HUES6 (cell line): ENCODE results near the gene KDF1.

ENCODE experiments used
- H3K27ac ChIP-seq: 2 replicates; pipeline ENCODE4 v1.7.0; 2013; ENCODE audit warnings: low read depth, mild to moderate bottlenecking, low read length, inconsistent platforms
- H3K27me3 ChIP-seq: 2 replicates; pipeline ENCODE4 v1.6.1; 2013; ENCODE audit warnings: low read length; ENCODE audit not compliant: control insufficient read depth, insufficient read depth
- H3K36me3 ChIP-seq: 2 replicates; pipeline ENCODE4 v1.6.1; 2013; ENCODE audit warnings: low read length; ENCODE audit not compliant: control insufficient read depth, insufficient read depth
- H3K4me1 ChIP-seq: 2 replicates; pipeline ENCODE4 v1.6.1; 2013; ENCODE audit warnings: low read length; ENCODE audit not compliant: control insufficient read depth, insufficient read depth
- H3K4me3 ChIP-seq: 2 replicates; pipeline ENCODE4 v1.5.1; 2013; ENCODE audit warnings: low read depth, low read length
- H3K9ac ChIP-seq: one replicate; pipeline ENCODE4 v1.6.1; 2013; ENCODE audit warnings: mild to moderate bottlenecking, low read length
- H3K9me3 ChIP-seq: 2 replicates; pipeline ENCODE4 v1.6.1; 2013; ENCODE audit warnings: low read depth, low read length; ENCODE audit not compliant: control insufficient read depth, insufficient read depth

KDF1 gene

DNA sequence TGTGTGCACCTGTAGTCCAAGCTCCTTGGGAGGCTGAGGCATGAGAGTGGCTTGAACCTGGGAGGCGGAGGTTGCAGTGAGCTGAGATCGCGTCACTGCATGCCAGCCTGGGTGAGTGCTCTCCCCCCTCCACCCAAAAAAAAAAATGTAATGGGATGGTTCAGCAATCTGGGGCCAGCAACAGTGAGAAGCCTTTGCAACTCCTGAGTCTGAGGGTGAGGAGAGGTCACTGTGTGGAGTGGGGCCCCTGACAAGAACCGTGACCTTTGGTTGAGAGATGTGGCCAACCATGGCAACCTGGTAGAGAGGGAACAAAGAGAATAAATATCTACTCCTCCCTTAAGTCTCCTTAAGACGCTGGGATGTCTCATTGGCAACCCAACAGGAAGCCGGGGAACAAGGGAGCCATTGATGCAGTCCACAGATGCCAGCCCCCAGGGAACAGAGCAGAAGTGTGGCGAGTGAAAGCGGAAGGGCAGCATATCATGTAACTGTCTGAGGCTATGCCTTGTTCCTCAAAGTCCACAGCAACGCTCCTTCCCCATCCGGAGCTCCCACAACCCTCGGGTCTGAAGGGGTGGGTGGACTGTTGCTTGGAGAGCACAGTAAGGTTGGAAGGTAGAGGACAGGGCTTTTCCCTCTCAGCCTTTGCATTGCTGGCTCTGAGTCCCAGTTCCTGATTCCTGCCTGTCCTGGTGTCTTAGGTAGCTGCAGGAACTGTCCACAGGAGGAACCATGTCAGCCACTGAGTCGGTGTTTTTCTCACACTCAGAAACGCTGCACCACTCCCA lies 41.5 kb upstream of the KDF1 start:
- H3K27ac ChIP-seq: no peak overlapping the region
- H3K9me3 ChIP-seq: no peaks in the 10 kb centered on the region
- H3K27me3 ChIP-seq: no peaks in the 10 kb centered on the region
- H3K4me3 ChIP-seq: no peak overlapping the region
- H3K9ac ChIP-seq: peak overlapping the region; percentile 9
- H3K36me3 ChIP-seq: peaks cover 47% of the 10 kb centered on the region
- peaks cover 84% of the 10 kb centered on the region for H3K4me1 ChIP-seq

DNA sequence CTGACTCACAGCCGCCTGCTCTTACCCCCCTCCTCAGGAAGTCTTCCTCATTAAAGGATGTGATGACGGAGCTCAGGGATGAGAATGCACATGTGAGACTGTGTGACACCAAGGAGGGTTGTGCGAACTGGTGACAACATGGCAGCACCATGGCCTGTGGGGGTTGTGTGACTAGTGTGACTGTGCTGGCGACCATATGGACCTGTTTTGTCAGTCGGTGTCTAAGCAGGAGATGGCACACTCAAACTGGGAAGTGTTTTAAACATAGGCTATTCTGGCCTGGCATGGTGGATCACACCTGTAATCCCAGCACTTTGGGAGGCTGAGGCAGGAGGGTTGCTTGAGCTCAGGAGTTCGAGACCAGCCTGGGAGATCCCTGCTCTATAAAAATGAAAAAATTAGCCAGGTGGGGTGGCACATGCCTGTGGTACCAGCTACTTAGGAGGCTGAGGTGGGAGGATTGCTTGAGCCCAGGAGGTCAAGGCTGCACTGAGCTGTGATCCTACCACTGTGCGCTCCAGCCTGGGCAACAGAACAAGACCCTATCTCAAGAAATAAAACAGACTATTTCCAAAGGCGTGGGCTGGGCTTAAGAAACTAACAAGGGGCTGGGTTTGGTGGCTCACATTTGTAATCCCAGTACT lies 40.7 kb upstream of the KDF1 start:
- H3K9ac ChIP-seq: peak overlapping the region; percentile 74
- no peaks in the 10 kb centered on the region; the same call in 1 of the 2 replicates for H3K27me3 ChIP-seq
- H3K36me3 ChIP-seq: peaks cover 39% of the 10 kb centered on the region
- H3K4me3 ChIP-seq: no peak overlapping the region
- H3K4me1 ChIP-seq: peaks cover 84% of the 10 kb centered on the region
- H3K27ac ChIP-seq: peak overlapping the region; percentile 94
- H3K9me3 ChIP-seq: no peaks in the 10 kb centered on the region

DNA sequence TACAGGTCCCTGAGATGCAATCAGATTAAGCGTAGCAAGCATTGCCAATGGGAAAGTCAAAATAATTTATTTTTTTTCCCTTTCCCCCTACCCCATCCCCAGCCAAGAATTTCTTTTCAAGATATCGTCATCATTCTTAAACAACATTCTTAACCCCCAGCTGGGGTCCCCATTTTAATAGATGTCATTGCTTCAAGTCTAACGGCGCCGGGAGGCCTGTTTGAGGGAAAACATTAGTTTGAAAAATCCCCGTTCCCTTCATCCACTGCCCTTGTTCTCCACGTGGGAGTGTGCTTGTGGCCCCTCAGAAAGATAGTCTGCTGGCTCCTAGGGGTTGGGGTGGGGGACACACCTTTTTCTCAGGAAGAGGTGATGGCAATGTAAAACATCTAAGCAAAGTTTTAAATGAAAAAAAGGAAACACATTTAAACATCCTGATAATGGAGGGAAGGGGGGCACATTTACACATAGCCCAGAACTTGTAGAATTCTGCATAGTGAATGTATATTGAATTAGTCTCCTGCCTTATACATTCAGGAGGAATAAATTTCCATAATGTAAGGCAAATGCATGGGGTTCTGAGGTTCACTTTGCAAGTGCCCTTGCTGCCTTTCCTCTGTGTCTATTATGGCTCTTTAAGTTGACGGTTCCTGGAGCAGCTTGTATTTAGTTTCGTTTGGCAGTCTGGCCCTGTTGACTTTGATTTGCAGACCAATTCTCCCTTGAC lies 40.0 kb upstream of the KDF1 start:
- H3K4me3 ChIP-seq: no peak overlapping the region
- peaks cover 36% of the 10 kb centered on the region for H3K36me3 ChIP-seq
- H3K27me3 ChIP-seq: peaks cover 2% of the 10 kb centered on the region; the same call in 1 of the 2 replicates
- H3K27ac ChIP-seq: peak overlapping the region; percentile 94
- H3K9ac ChIP-seq: peak overlapping the region; percentile 74
- peaks cover 84% of the 10 kb centered on the region for H3K4me1 ChIP-seq
- no peaks in the 10 kb centered on the region for H3K9me3 ChIP-seq

DNA sequence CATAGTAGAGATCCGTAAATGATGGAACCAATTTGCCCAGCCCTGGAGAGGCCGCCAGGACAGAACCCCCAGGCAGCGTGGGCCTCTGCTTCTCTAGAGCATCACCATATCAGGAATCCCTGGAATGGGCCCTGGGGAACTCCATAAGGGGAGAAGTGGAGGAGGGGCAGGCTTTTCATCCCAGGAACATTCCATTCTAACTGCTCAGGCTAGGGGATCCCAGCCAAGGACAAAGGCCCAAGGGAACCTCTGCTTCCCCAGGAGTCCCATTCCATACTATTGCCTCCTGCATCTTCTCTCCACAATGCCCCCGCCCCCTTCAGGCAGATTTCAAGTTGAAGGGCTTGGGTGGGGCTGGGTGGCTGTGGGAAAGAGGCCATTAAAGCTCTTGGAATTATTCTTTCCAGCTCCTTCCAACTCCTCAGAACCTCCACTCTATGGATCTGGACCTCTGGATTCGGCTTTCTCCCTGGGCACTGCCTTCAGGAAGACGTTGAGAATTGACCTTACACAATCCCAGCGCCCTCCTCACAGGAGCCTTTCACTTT lies 39.2 kb upstream of the KDF1 start:
- peaks cover 10% of the 10 kb centered on the region; the same call in 1 of the 2 replicates for H3K27me3 ChIP-seq
- H3K4me1 ChIP-seq: peaks cover 81% of the 10 kb centered on the region
- H3K9me3 ChIP-seq: no peaks in the 10 kb centered on the region
- peaks cover 29% of the 10 kb centered on the region for H3K36me3 ChIP-seq
- peak overlapping the region; percentile 20 for H3K4me3 ChIP-seq
- H3K9ac ChIP-seq: peak overlapping the region; percentile 74
- H3K27ac ChIP-seq: peak overlapping the region; percentile 94

DNA sequence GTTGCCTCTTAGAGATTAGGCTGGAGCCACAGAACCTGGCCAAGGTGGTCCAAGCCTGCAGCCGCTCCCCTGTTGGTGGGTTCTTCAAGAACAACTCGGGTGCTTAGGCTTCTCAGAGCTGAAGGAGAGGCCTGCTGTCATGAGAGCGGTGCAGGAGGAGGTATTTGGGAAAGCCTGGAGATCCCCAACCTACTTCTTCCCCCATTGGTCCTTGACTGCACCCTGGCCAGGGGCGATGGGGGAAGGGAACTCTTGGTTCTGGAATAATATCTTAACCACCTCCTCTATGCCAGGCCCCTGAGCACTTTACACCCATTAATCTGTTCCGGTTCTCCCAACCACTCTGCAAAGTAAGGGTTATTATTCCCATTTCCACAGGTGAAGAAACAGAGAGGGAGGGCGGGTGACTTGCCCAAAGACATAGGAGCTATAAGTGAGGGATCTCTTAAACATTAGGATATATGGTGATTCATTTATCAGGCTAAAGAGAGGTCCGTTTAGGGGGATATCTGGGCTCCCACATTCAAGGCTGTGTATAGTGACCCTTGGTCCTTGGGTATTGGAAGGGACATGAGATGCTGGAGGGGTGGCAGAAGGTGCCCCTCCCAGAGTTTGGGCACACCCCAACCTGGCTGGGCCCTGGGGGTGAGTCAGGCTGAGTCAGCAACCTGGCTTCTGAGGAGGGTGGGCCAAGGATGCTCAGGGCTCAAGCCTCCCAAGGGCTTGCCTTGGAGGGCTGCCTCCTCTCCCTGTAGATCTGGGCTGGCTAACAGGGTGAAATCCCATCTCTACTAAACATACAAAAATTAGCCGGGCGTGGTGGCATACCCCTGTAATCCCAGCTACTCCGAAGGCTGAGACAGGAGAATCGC lies 38.4 kb upstream of the KDF1 start:
- peak overlapping the region; percentile 51 for H3K9ac ChIP-seq
- peak overlapping the region; percentile 20; the same call in 1 of the 2 replicates for H3K4me3 ChIP-seq
- peaks cover 12% of the 10 kb centered on the region; the same call in 1 of the 2 replicates for H3K27me3 ChIP-seq
- H3K4me1 ChIP-seq: peaks cover 73% of the 10 kb centered on the region
- H3K36me3 ChIP-seq: peaks cover 22% of the 10 kb centered on the region
- peak overlapping the region; percentile 94 for H3K27ac ChIP-seq
- H3K9me3 ChIP-seq: no peaks in the 10 kb centered on the region

DNA sequence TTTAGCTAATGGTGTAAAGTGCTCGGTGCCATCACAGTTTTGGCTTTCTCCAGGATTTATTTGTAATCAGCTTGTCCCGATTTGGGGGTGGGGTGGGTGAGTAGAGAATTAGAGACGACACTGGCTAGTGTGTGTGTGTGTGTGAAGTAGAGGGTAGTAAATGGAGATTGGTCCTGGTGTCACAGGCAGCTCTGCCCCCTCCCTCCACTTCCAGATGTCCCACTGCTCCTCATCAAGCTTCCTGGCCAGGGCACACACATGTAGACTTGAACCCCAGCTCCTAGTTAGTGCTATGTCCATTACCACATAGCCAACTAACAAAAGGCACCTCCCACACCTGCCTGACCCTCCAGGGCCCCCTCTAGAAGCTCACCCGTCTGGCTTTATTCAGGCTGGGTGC lies 36.4 kb upstream of the KDF1 start:
- Histone ChIP-seq H3K36me3 (peaks cover 14% of the 10 kb centered on the region), H3K9ac (no peak overlapping the region), H3K27ac (no peak overlapping the region), H3K4me1 (peaks cover 70% of the 10 kb centered on the region), H3K9me3 (no peaks in the 10 kb centered on the region), H3K4me3 (no peak overlapping the region), H3K27me3 (peaks cover 16% of the 10 kb centered on the region; the same call in 1 of the 2 replicates)

DNA sequence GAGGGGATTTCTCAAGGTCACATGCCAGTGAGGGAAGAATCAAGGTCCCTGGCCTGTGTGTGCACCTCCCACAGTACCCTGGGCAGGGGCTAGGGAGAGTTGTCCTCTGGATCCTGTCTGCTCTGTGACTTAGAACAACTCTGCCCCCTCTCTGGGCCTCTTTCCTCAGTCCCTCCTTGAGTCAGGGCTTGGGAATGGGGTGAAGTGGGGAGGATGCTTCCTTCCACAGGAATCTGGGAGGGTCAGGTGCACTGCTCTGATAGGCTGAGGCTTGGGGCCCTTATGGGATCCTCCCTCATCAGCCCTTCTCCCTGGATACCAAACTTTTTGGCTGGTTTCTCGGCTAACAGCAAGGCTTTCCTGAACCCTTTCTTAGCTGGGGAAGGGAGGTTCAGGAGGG lies 35.8 kb upstream of the KDF1 start:
- Histone ChIP-seq H3K27ac (no peak overlapping the region), H3K4me3 (peak overlapping the region; percentile 86), H3K4me1 (peaks cover 70% of the 10 kb centered on the region), H3K36me3 (peaks cover 14% of the 10 kb centered on the region), H3K27me3 (peaks cover 18% of the 10 kb centered on the region; the same call in 1 of the 2 replicates), H3K9ac (peak overlapping the region; percentile 12), H3K9me3 (no peaks in the 10 kb centered on the region)

DNA sequence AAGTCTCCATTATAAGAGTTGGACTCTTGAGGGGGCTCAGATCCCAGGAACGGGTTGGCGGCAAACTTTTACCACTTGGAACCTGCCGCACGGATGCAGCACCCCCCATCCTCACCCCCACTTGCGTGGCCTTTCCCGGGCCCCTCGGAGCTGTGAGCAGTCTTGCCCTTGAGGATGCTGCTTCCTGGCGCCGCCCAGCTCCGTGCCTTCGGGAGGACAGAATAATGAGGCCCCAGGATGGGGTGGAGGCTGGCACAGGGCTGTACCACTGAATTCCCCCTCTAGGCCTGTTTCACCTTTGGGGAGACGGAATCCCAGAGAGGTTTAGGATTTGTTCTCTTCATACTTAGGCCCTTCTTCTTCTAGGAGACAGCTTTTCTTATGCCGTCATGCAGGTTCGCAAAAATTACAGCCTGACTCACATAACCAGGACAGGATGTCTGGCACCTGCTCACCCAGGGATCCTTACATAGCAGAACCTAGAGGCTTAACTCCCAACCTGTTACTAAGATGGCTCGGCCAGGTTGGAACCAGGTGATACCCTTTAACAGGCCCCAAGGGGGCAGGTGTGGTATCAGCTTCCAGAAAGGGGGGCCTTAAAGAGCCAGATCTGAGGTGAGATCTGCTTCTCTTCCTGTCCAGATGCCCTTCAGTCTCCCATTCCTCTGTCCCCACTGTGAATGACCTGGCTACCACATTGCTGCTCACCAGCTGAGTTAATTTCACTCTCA lies 34.7 kb upstream of the KDF1 start:
- Histone ChIP-seq H3K9ac (peak overlapping the region; percentile 81), H3K36me3 (peaks cover 5% of the 10 kb centered on the region; the same call in 1 of the 2 replicates), H3K9me3 (no peaks in the 10 kb centered on the region), H3K4me3 (peak overlapping the region; percentile 86), H3K4me1 (peaks cover 62% of the 10 kb centered on the region), H3K27ac (no peak overlapping the region), H3K27me3 (peaks cover 18% of the 10 kb centered on the region; the same call in 1 of the 2 replicates)

DNA sequence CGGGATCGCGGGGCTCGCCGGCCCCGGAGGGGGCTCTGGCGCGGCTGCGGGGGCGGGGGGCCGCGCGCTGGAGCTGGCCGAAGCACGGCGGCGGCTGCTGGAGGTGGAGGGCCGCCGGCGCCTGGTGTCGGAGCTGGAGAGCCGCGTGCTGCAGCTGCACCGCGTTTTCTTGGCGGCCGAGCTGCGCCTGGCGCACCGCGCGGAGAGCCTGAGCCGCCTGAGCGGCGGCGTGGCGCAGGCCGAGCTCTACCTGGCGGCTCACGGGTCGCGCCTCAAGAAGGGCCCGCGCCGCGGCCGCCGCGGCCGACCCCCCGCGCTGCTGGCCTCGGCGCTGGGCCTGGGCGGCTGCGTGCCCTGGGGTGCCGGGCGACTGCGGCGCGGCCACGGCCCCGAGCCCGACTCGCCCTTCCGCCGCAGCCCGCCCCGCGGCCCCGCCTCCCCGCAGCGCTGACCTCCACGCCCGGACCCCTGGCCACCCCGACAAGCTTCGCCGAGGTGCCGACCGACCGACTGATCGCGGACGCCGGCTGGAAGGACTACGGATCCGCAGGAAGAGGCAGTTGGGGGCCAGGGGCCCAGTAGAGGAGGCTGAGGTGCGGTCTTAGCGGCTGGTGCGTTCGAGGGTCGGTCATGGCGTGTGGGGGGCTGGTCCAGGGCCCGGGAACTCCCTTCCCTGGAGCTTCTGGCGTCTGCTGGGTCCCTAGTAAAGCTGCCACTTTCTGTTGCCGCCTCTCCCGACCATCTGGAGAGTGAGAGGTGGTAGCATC lies 33.9 kb upstream of the KDF1 start:
- no peaks in the 10 kb centered on the region for H3K9me3 ChIP-seq
- peak overlapping the region; percentile 86 for H3K4me3 ChIP-seq
- peaks cover 4% of the 10 kb centered on the region; the same call in 1 of the 2 replicates for H3K36me3 ChIP-seq
- no peak overlapping the region for H3K27ac ChIP-seq
- H3K9ac ChIP-seq: peak overlapping the region; percentile 81
- H3K27me3 ChIP-seq: peaks cover 18% of the 10 kb centered on the region; the same call in 1 of the 2 replicates
- peaks cover 57% of the 10 kb centered on the region for H3K4me1 ChIP-seq
